Activated naive CD8-positive, alpha-beta T cell treated with anti-CD3 and anti-CD28 coated beads, Interleukin-2, amount 50 U/mL, for 24 hours (primary cell): ENCODE data around the gene IRS2.

Source experiments
- ATAC-seq: fragments of 150-1000 bp; cut with Tn5 transposase; one replicate; pipeline ENCODE4 v1.10.0; 2021
- DNase-seq: peaks from one replicate; pipeline ENCODE4 v3.0.0; 2021
- H3K27ac Mint-ChIP-seq: one replicate; pipeline ENCODE4 v1.8.0; 2021; ENCODE audit warnings: mild to moderate bottlenecking, mixed read lengths
- H3K27me3 Mint-ChIP-seq: one replicate; pipeline ENCODE4 v1.8.0; 2021; ENCODE audit warnings: mixed read lengths
- H3K36me3 Mint-ChIP-seq: one replicate; pipeline ENCODE4 v1.8.0; 2021; ENCODE audit warnings: low read depth, mixed read lengths
- H3K4me1 Mint-ChIP-seq: one replicate; pipeline ENCODE4 v1.8.0; 2021; ENCODE audit warnings: mixed read lengths
- H3K4me3 Mint-ChIP-seq: one replicate; pipeline ENCODE4 v1.8.0; 2021; ENCODE audit warnings: mild to moderate bottlenecking, moderate library complexity, mixed read lengths
- H3K9me3 Mint-ChIP-seq: one replicate; pipeline ENCODE4 v1.8.0; 2021; ENCODE audit warnings: mixed read lengths

Gene IRS2

GRCh38 chr13:109779074-109779473, 7.3 kb downstream of the IRS2 start:
- DNase-seq (peak; percentile 36), ATAC-seq (peak; percentile 71)
- Mint-ChIP-seq H3K36me3 (peaks cover 4% of the 10 kb centered on the region), H3K4me3 (peak overlapping the region; percentile 73), H3K27ac (peak overlapping the region; percentile 81), H3K9me3 (no peaks in the 10 kb centered on the region), H3K27me3 (no peaks in the 10 kb centered on the region), H3K4me1 (peaks cover 51% of the 10 kb centered on the region)

- no peaks in the 10 kb centered on the region for H3K9me3 Mint-ChIP-seq
- H3K4me1 Mint-ChIP-seq, result peaks cover 60% of the 10 kb centered on the region
- H3K4me3 Mint-ChIP-seq, result peak overlapping the region; percentile 73
Measured at GRCh38 chr13:109778102-109778542, 8.3 kb downstream of the IRS2 start.

GRCh38 chr13:109776575-109776974, 9.8 kb downstream of the IRS2 start:
- no peak for DNase-seq
- H3K4me1 Mint-ChIP-seq, result peaks cover 59% of the 10 kb centered on the region
- no peaks in the 10 kb centered on the region for H3K9me3 Mint-ChIP-seq
- no peaks in the 10 kb centered on the region for H3K27me3 Mint-ChIP-seq
- no peak overlapping the region for H3K4me3 Mint-ChIP-seq
- peak; percentile 8 for ATAC-seq
- H3K36me3 Mint-ChIP-seq, result peaks cover 2% of the 10 kb centered on the region
- no peak overlapping the region for H3K27ac Mint-ChIP-seq

More at GRCh38 chr13:109778102-109778542, 8.3 kb downstream of the IRS2 start:
- H3K27ac Mint-ChIP-seq, result peak overlapping the region; percentile 18
- peak; percentile 29 for ATAC-seq
- H3K36me3 Mint-ChIP-seq, result peaks cover 4% of the 10 kb centered on the region
- H3K27me3 Mint-ChIP-seq, result no peaks in the 10 kb centered on the region
- no peak for DNase-seq

- DNase-seq (no peak), ATAC-seq (no peak)
- Mint-ChIP-seq H3K36me3 (peaks cover 2% of the 10 kb centered on the region), H3K4me3 (no peak overlapping the region), H3K27me3 (no peaks in the 10 kb centered on the region), H3K9me3 (no peaks in the 10 kb centered on the region), H3K27ac (no peak overlapping the region), H3K4me1 (peaks cover 39% of the 10 kb centered on the region)
Measured at GRCh38 chr13:109773786-109774185, 12.6 kb downstream of the IRS2 start.

GRCh38 chr13:109773276-109773675, 13.1 kb downstream of the IRS2 start:
- no peaks in the 10 kb centered on the region for H3K27me3 Mint-ChIP-seq
- no peak overlapping the region for H3K27ac Mint-ChIP-seq
- H3K4me3 Mint-ChIP-seq, result no peak overlapping the region
- H3K36me3 Mint-ChIP-seq, result peaks cover 2% of the 10 kb centered on the region
- H3K4me1 Mint-ChIP-seq, result peaks cover 34% of the 10 kb centered on the region
- peak; percentile 77 for ATAC-seq
- H3K9me3 Mint-ChIP-seq, result no peaks in the 10 kb centered on the region
- DNase-seq, result peak; percentile 34

GRCh38 chr13:109771926-109772325, 14.5 kb downstream of the IRS2 start:
- Mint-ChIP-seq H3K27me3 (no peaks in the 10 kb centered on the region), H3K4me3 (no peak overlapping the region), H3K4me1 (peaks cover 26% of the 10 kb centered on the region), H3K36me3 (peaks cover 2% of the 10 kb centered on the region), H3K27ac (no peak overlapping the region), H3K9me3 (no peaks in the 10 kb centered on the region)
- no peak for DNase-seq
- ATAC-seq, result no peak

GRCh38 chr13:109770436-109770835, 15.9 kb downstream of the IRS2 start:
- H3K4me3 Mint-ChIP-seq, result no peak overlapping the region
- DNase-seq (no peak), ATAC-seq (no peak)
- H3K9me3 Mint-ChIP-seq, result no peaks in the 10 kb centered on the region
- peaks cover 23% of the 10 kb centered on the region for H3K4me1 Mint-ChIP-seq
- H3K27ac Mint-ChIP-seq, result no peak overlapping the region
- H3K27me3 Mint-ChIP-seq, result no peaks in the 10 kb centered on the region
- peaks cover 2% of the 10 kb centered on the region for H3K36me3 Mint-ChIP-seq

GRCh38 chr13:109769921-109770320, 16.5 kb downstream of the IRS2 start:
- no peak overlapping the region for H3K4me3 Mint-ChIP-seq
- H3K27ac Mint-ChIP-seq, result no peak overlapping the region
- peaks cover 2% of the 10 kb centered on the region for H3K36me3 Mint-ChIP-seq
- H3K9me3 Mint-ChIP-seq, result no peaks in the 10 kb centered on the region
- DNase-seq (no peak), ATAC-seq (no peak)
- peaks cover 25% of the 10 kb centered on the region for H3K4me1 Mint-ChIP-seq
- no peaks in the 10 kb centered on the region for H3K27me3 Mint-ChIP-seq

GRCh38 chr13:109769275-109769674, 17.1 kb downstream of the IRS2 start:
- Mint-ChIP-seq H3K4me1 (peaks cover 31% of the 10 kb centered on the region), H3K36me3 (peaks cover 2% of the 10 kb centered on the region), H3K27ac (no peak overlapping the region), H3K9me3 (no peaks in the 10 kb centered on the region), H3K27me3 (no peaks in the 10 kb centered on the region), H3K4me3 (no peak overlapping the region)
- DNase-seq (no peak), ATAC-seq (no peak)

GRCh38 chr13:109768616-109769015, 17.8 kb downstream of the IRS2 start:
- Mint-ChIP-seq H3K9me3 (no peaks in the 10 kb centered on the region), H3K27me3 (no peaks in the 10 kb centered on the region), H3K4me3 (no peak overlapping the region), H3K36me3 (peaks cover 2% of the 10 kb centered on the region), H3K27ac (no peak overlapping the region), H3K4me1 (peaks cover 29% of the 10 kb centered on the region)
- DNase-seq, result no peak
- no peak for ATAC-seq

- Mint-ChIP-seq H3K4me3 (no peak overlapping the region), H3K27me3 (no peaks in the 10 kb centered on the region), H3K4me1 (peaks cover 25% of the 10 kb centered on the region), H3K27ac (no peak overlapping the region), H3K36me3 (peaks cover 2% of the 10 kb centered on the region), H3K9me3 (no peaks in the 10 kb centered on the region)
- ATAC-seq (no peak), DNase-seq (no peak)
Measured at GRCh38 chr13:109768176-109768575, 18.2 kb downstream of the IRS2 start.

- Mint-ChIP-seq H3K27me3 (no peaks in the 10 kb centered on the region), H3K4me1 (peaks cover 25% of the 10 kb centered on the region), H3K36me3 (peaks cover 2% of the 10 kb centered on the region), H3K27ac (no peak overlapping the region), H3K4me3 (no peak overlapping the region), H3K9me3 (no peaks in the 10 kb centered on the region)
- ATAC-seq (no peak), DNase-seq (no peak)
Measured at GRCh38 chr13:109767023-109767422, 19.4 kb downstream of the IRS2 start.

GRCh38 chr13:109764470-109765291, 21.7 kb downstream of the IRS2 start:
- H3K27ac Mint-ChIP-seq, result no peak overlapping the region
- H3K4me3 Mint-ChIP-seq, result no peak overlapping the region
- peaks cover 2% of the 10 kb centered on the region for H3K36me3 Mint-ChIP-seq
- H3K27me3 Mint-ChIP-seq, result no peaks in the 10 kb centered on the region
- peak; percentile 87 for ATAC-seq
- DNase-seq, result peak; percentile 21
- H3K9me3 Mint-ChIP-seq, result no peaks in the 10 kb centered on the region
- peaks cover 24% of the 10 kb centered on the region for H3K4me1 Mint-ChIP-seq

- no peaks in the 10 kb centered on the region for H3K9me3 Mint-ChIP-seq
- ATAC-seq, result no peak
- peaks cover 26% of the 10 kb centered on the region for H3K4me1 Mint-ChIP-seq
- H3K27ac Mint-ChIP-seq, result no peak overlapping the region
- no peak overlapping the region for H3K4me3 Mint-ChIP-seq
- no peaks in the 10 kb centered on the region for H3K27me3 Mint-ChIP-seq
- H3K36me3 Mint-ChIP-seq, result peaks cover 1% of the 10 kb centered on the region
- DNase-seq, result no peak
Measured at GRCh38 chr13:109764045-109764444, 22.3 kb downstream of the IRS2 start.

- Mint-ChIP-seq H3K4me3 (no peak overlapping the region), H3K27me3 (no peaks in the 10 kb centered on the region), H3K36me3 (no peaks in the 10 kb centered on the region), H3K27ac (no peak overlapping the region), H3K9me3 (no peaks in the 10 kb centered on the region), H3K4me1 (peaks cover 26% of the 10 kb centered on the region)
- DNase-seq (no peak), ATAC-seq (no peak)
Measured at GRCh38 chr13:109762791-109763190, 23.6 kb downstream of the IRS2 start.
